ENCODE measurements around the gene HIP1. TPM values are rescaled to one million over a fixed set of nuclear protein-coding genes. Genes with fewer than 3 reads are reported as not detected.
"Not testable (repeated sequence)": the region's sequence is repeated elsewhere in the genome, so short reads cannot be mapped to it uniquely, and the experiment has no call there.

Gene HIP1
- polyA plus RNA-seq, 3 donors, result 34.5 to 38.7 (median 37.6) TPM

GRCh38 chr7:75646571-75647102, 92.1 kb downstream of the HIP1 start:
- no peak for DNase-seq (ENCODE audit: low read depth in 3 of 3, low spot score in 2 of 3)

- no peak for DNase-seq (ENCODE audit: low read depth in 3 of 3, low spot score in 2 of 3)
Observed at GRCh38 chr7:75645570-75645969, 93.2 kb downstream of the HIP1 start.

GRCh38 chr7:75644589-75644988, 94.2 kb downstream of the HIP1 start:
- DNase-seq (ENCODE audit: low read depth in 3 of 3, low spot score in 2 of 3), result no peak

GRCh38 chr7:75642810-75643486, 95.8 kb downstream of the HIP1 start:
- no peak for DNase-seq (ENCODE audit: low read depth in 3 of 3, low spot score in 2 of 3)

GRCh38 chr7:75640201-75640600, 98.5 kb downstream of the HIP1 start:
- DNase-seq (ENCODE audit: low read depth in 3 of 3, low spot score in 2 of 3), result no peak

GRCh38 chr7:75639886-75640190, 98.9 kb downstream of the HIP1 start:
- no peak for DNase-seq (ENCODE audit: low read depth in 3 of 3, low spot score in 2 of 3)

- no peak for DNase-seq (ENCODE audit: low read depth in 3 of 3, low spot score in 2 of 3)
Observed at GRCh38 chr7:75639071-75639885, 99.5 kb downstream of the HIP1 start.

- no peak for DNase-seq (ENCODE audit: low read depth in 3 of 3, low spot score in 2 of 3)
Observed at GRCh38 chr7:75638594-75639070, 100.1 kb downstream of the HIP1 start.

GRCh38 chr7:75637854-75638593, 100.7 kb downstream of the HIP1 start:
- DNase-seq (ENCODE audit: low read depth in 3 of 3, low spot score in 2 of 3), result no peak

- no peak for DNase-seq (ENCODE audit: low read depth in 3 of 3, low spot score in 2 of 3)
Observed at GRCh38 chr7:75635036-75635435, 103.7 kb downstream of the HIP1 start.

GRCh38 chr7:75632587-75632986, 106.2 kb downstream of the HIP1 start:
- DNase-seq (ENCODE audit: low read depth in 3 of 3, low spot score in 2 of 3), result not testable (repeated sequence)

GRCh38 chr7:75631711-75632110, 107.0 kb downstream of the HIP1 start:
- DNase-seq (ENCODE audit: low read depth in 3 of 3, low spot score in 2 of 3), result no peak

- DNase-seq (ENCODE audit: low read depth in 3 of 3, low spot score in 2 of 3), result no peak
Observed at GRCh38 chr7:75630549-75630948, 108.2 kb downstream of the HIP1 start.

- no peak for DNase-seq (ENCODE audit: low read depth in 3 of 3, low spot score in 2 of 3)
Observed at GRCh38 chr7:75629044-75629443, 109.7 kb downstream of the HIP1 start.

GRCh38 chr7:75628055-75628454, 110.7 kb downstream of the HIP1 start:
- DNase-seq (ENCODE audit: low read depth in 3 of 3, low spot score in 2 of 3), result no peak

GRCh38 chr7:75626954-75627353, 111.8 kb downstream of the HIP1 start:
- DNase-seq (ENCODE audit: low read depth in 3 of 3, low spot score in 2 of 3), result no peak

GRCh38 chr7:75625868-75626267, 112.9 kb downstream of the HIP1 start:
- no peak for DNase-seq (ENCODE audit: low read depth in 3 of 3, low spot score in 2 of 3)

- DNase-seq (ENCODE audit: low read depth in 3 of 3, low spot score in 2 of 3), result no peak
Observed at GRCh38 chr7:75624134-75624832, 114.5 kb downstream of the HIP1 start.

- DNase-seq (ENCODE audit: low read depth in 3 of 3, low spot score in 2 of 3), result no peak
Observed at GRCh38 chr7:75623390-75624133, 115.2 kb downstream of the HIP1 start.

- no peak for DNase-seq (ENCODE audit: low read depth in 3 of 3, low spot score in 2 of 3)
Observed at GRCh38 chr7:75621124-75621523, 117.6 kb downstream of the HIP1 start.

All from right renal cortex interstitium (tissue), 3 donors.